ENCODE measurements around the gene RNF43. TPM values are rescaled to one million over a fixed set of nuclear protein-coding genes. Genes with fewer than 3 reads are reported as not detected.
A peak's percentile ranks its signal among the peaks of the same experiment; 100 is the strongest.

The RNF43 gene
- polyA plus RNA-seq, 1 donor (not counting 4 experiments of a cell fraction or from before 2014, with no cell fraction given), result 15.0 TPM

GRCh38 chr17:58382872-58383242, 34.5 kb downstream of the RNF43 start:
- H3K9me3 ChIP-seq (ENCODE audit: control insufficient read depth, low read depth, low read length), result no peaks in the 10 kb centered on the region
- H3K4me2 ChIP-seq (ENCODE audit: control insufficient read depth, extremely low read depth, insufficient read depth, low read depth, low read length), result no peak overlapping the region
- H3K27ac ChIP-seq (ENCODE audit: control insufficient read depth, insufficient read depth, low read length), result no peak overlapping the region
- H3K27me3 ChIP-seq (ENCODE audit: control insufficient read depth, extremely low read depth, insufficient read depth, low read length), result no peaks in the 10 kb centered on the region
- H3K4me1 ChIP-seq (ENCODE audit: control insufficient read depth, extremely low read depth, insufficient read depth, low read length), result peaks cover 22% of the 10 kb centered on the region
- TF ChIP-seq EZH2 (IDR thresholded peaks at IDR 0.05; ENCODE audit: low read length) (no peak), CTCF (optimal IDR thresholded peaks at IDR 0.05 in 1 of 3, IDR thresholded peaks at IDR 0.05 in 1 of 3, conservative IDR thresholded peaks at IDR 0.05 in 1 of 3; ENCODE audit: extremely low read depth in 1 of 3, insufficient read depth in 2 of 3, low read length in 3 of 3) (no peak)
- H4K20me1 ChIP-seq (ENCODE audit: control insufficient read depth, extremely low read depth, insufficient read depth, low read length), result peaks cover 2% of the 10 kb centered on the region
- H2AFZ ChIP-seq (ENCODE audit: control insufficient read depth, low read length), result no peak overlapping the region
- dilution Hi-C loops (cut with MboI; ENCODE audit: extremely low pct_ligation_motif_present, low sequenced_read_pairs), result no loop called here
- no peak overlapping the region for H3K9ac ChIP-seq (ENCODE audit: control insufficient read depth, extremely low read depth, insufficient read depth, low read length)
- no peaks in the 10 kb centered on the region for H3K9me1 ChIP-seq (ENCODE audit: control insufficient read depth, extremely low read depth, insufficient read depth, low read length)
- DNase-seq (ENCODE audit: low read depth, low spot score) (no peak), FAIRE-seq (no peak)
- H3K79me2 ChIP-seq (ENCODE audit: control insufficient read depth, insufficient read depth, low read length), result peaks cover 46% of the 10 kb centered on the region
- H3K36me3 ChIP-seq (ENCODE audit: control insufficient read depth in 2 of 2, extremely low read depth in 1 of 2, insufficient read depth in 2 of 2, low read length in 2 of 2), result peaks cover 0 to 1% of the 10 kb centered on the region in 2 experiments
- H3K4me3 ChIP-seq (ENCODE audit: control insufficient read depth in 2 of 3, extremely low read depth in 1 of 3, insufficient read depth in 2 of 3, low read depth in 1 of 3, low read length in 3 of 3), result no peak overlapping the region

DNA sequence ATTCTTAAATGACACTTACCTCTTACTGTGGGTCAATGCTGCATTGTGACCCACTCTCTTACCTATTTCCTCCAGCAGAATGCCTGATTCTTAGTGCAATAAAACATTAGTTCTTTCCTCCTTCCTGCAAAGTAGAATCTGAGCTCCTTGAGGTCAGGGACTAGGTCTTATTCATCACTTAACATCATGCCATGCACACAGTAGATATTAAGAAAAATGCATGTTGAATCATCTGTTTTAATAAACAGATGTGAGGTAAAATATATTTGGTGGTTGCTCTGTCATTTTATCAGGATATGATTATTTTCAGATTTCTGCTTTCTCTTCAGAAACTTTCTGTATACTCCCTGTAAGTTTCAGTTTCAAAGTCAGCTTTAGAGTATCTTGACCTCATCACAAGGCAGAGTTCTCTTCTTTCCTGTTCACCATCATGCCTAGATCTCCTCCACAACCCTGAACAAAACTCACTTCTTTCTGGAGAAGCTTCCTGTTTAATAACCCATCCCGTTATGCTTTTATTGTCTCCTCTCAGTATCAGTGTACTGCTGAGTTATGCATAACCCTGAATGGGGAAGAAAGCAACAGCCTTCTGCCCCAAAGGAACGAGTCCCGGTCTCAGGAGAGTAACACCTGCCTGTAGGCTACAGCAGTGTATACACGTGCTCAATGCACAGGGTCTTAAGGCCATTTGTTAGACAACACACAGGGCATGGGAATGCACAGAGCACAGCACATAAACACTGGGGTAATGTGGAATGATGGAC, 35.0 kb downstream of the RNF43 start:
- Histone ChIP-seq H3K4me2 (ENCODE audit: control insufficient read depth, extremely low read depth, insufficient read depth, low read depth, low read length) (no peak overlapping the region), H3K79me2 (ENCODE audit: control insufficient read depth, insufficient read depth, low read length) (peaks cover 46% of the 10 kb centered on the region), H3K9me1 (ENCODE audit: control insufficient read depth, extremely low read depth, insufficient read depth, low read length) (no peaks in the 10 kb centered on the region), H3K9me3 (ENCODE audit: control insufficient read depth, low read depth, low read length) (no peaks in the 10 kb centered on the region), H3K27me3 (ENCODE audit: control insufficient read depth, extremely low read depth, insufficient read depth, low read length) (no peaks in the 10 kb centered on the region), H4K20me1 (ENCODE audit: control insufficient read depth, extremely low read depth, insufficient read depth, low read length) (peaks cover 5% of the 10 kb centered on the region), H3K4me3 (ENCODE audit: control insufficient read depth in 2 of 3, extremely low read depth in 1 of 3, insufficient read depth in 2 of 3, low read depth in 1 of 3, low read length in 3 of 3) (no peak overlapping the region), H3K36me3 (ENCODE audit: control insufficient read depth in 2 of 2, extremely low read depth in 1 of 2, insufficient read depth in 2 of 2, low read length in 2 of 2) (peaks cover 0 to 1% of the 10 kb centered on the region in 2 experiments), H2AFZ (ENCODE audit: control insufficient read depth, low read length) (no peak overlapping the region), H3K9ac (ENCODE audit: control insufficient read depth, extremely low read depth, insufficient read depth, low read length) (no peak overlapping the region), H3K27ac (ENCODE audit: control insufficient read depth, insufficient read depth, low read length) (no peak overlapping the region), H3K4me1 (ENCODE audit: control insufficient read depth, extremely low read depth, insufficient read depth, low read length) (peaks cover 27% of the 10 kb centered on the region)
- TF ChIP-seq EZH2 (IDR thresholded peaks at IDR 0.05; ENCODE audit: low read length), result no peak
- no peak for TF ChIP-seq CTCF (optimal IDR thresholded peaks at IDR 0.05 in 1 of 3, IDR thresholded peaks at IDR 0.05 in 1 of 3, conservative IDR thresholded peaks at IDR 0.05 in 1 of 3; ENCODE audit: extremely low read depth in 1 of 3, insufficient read depth in 2 of 3, low read length in 3 of 3)
- DNase-seq (ENCODE audit: low read depth, low spot score) (no peak), FAIRE-seq (peak; percentile 49)
- dilution Hi-C loops (cut with MboI; ENCODE audit: extremely low pct_ligation_motif_present, low sequenced_read_pairs), result no loop called here
